Activated CD8-positive, alpha-beta memory T cell treated with anti-CD3 and anti-CD28 coated beads for 4 hours (primary cell): ENCODE data around the gene XRCC6.
"Not testable (repeated sequence)": the region's sequence is repeated elsewhere in the genome, so short reads cannot be mapped to it uniquely, and the experiment has no call there.

Source experiments
- DNase-seq, 2 donors: peaks; one replicate each; pipeline ENCODE4 v3.0.0-alpha.2; 2020; ENCODE audit warnings: low read depth in 2 of 2

XRCC6 gene

GRCh38 chr22:41621099-41621910, at the start of gene XRCC6:
TSS of gene XRCC6 (plus strand) at chr22:41621295. CDS start at chr22:41622005, 710 bp downstream.
- DNase-seq, result peak; percentile 99 to 100

GRCh38 chr22:41571786-41572185, 49.3 kb upstream of the XRCC6 start:
- DNase-seq, result no peak

DNA sequence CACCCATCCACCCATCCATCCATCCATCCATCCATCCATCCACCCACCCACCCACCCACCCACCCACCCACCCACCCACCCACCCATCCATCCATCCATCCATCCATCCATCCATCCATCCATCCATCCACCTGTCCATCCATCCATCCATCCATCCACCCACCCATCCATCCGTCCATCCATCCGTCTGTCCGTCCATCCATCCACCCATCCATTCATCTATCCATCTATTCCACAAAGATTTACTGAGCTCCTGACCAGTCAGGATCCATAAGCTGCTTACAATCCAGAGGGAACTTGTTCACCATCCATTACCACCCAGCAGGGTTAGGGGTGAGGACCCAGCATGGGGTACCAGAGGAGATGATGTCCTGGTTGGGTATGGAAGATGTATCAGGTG, 48.8 kb upstream of the XRCC6 start:
- not testable (repeated sequence) for DNase-seq

DNA sequence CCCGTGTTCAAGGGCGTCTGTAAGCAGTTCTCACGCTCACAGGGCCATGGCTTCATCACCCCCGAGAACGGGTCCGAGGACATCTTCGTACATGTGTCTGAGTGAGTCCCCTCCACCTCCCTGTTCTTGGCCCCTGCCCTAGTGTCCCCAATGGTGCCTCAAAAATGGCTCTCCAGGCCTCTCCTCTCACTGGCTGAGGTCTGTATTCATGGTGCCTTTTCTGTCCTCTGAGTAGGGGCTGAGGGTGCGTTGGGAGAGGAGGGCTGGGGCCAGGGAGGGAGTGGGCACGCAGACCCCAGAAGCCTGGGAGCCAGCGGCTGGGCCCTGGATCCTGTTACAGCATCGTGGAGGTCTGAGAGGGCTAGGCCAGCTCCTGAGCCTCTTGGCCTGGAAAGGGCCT, 47.4 kb upstream of the XRCC6 start:
- no peak for DNase-seq

DNA sequence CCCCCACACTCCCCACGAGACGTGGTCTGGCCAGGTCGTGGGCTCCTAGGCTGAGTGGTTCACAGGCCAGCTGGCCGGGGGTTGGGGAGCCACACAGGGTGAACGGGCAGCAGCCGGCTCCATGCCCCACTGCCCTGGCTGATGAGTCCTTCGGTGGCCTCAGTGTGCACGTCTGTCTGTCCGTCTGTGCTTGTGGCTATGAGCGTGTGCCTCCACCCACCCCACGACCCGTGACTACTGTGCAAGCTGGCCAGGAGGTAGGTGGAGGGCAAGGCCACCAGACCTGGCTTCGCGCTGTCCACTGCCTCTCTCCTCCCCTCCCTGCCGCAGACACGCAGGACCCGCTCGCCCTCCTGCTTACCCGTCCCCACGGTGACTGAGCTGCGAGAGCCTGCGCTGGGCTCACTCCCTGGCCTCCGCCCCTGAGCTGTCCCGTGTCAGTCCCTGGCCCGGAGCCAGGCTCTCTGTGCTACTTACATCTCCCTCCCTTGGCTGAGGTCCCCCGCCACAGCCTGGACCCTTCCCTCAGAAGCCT, 46.2 kb upstream of the XRCC6 start:
- no peak for DNase-seq

GRCh38 chr22:41575533-41575932, 45.6 kb upstream of the XRCC6 start:
- DNase-seq, result no peak

DNA sequence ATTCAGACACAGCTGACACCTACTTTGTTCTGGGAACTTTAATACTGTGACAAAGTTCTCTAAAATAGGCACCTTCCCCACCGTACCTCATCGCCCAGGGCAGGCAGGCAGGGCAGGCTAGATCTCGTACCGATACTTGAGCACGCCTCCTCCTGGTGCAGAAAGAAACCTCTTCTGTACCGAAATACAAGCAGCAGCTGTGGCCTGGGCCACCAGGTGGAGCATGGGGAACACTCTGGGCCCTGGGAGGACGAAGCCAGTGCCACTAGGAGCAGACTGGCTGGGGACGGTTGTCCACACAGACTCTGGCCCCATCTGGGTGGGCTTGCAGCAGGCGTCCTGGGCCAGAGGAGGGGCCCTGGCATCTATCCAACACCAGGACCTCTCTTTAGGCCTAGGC, 44.2 kb upstream of the XRCC6 start:
- no peak for DNase-seq

DNA sequence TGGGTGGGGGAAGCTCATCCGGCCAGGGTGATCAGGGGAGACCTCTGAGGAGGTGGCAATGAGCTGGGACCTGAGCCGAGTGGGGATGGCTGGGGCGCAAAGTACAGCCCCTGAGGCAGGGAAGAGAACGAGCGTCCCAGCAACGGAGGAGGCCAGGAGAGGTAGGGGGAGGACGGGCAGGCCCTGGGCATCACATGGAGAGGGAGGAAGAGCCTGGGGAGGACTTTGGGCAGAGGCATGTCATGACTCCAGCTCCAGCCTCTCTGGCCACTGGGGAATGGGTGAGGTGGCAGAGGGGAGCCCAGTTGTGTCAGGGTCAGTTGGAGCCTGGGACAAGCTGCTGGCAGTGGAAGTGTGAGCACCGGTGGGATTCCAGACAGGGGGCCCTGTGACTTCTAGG, 43.0 kb upstream of the XRCC6 start:
- no peak for DNase-seq

DNA sequence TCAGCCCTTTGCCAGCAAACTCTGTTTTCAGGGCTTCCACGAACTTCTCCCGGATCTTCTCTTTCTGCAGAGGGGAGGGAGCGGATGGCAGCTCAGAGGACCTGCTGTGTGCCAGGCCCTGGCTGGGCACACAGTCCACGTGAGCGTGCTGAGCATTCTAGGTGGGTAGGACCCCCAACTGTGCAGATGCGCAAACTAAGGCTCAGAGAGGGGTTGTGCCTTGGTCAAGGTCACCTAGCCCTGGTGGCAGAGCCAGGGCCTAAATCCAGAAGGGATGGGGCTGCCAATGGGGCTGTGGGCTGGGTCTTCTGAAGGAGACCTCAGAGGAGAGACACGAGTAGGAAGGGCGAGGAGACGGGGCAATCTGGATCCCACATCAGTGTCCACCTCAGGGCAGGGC, 42.3 kb upstream of the XRCC6 start:
- DNase-seq, result no peak

DNA sequence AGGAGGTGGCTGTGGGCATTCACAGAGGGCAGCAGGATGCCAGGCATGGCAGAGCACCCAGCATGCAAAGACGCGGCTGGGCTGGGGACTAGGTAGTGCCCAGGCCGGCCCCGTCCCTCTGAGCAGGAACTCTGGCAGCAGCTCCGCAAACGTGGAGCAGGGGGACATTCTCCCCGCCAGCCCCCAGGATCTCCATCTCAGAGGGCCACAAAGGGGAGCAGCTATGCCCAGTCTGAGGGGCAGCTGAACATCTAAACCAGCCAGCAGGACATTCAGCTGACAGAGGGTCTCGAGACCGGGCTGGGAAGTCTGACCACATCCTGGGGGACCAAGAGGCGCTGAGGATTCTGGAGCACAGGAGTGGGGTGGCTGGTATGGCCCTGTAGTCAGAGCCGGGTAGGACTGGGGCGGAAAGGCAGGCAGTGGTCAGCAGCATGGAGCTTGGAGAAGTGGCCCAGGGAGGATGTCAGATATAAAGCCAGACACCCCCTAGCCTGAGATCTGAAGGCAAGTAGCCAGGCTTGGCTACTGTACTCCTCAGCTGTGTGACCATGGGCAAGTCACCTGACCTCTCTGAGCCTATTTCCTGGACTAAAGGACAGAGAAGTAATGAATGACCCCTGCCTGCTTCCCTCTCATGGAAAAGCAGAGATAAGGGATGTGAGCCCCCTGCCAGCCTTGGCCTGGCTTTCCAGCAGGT, 41.6 kb upstream of the XRCC6 start:
- no peak for DNase-seq

- DNase-seq, result no peak
These were observed 41.1 kb upstream of the XRCC6 start for GRCh38 chr22:41579997-41580355.

DNA sequence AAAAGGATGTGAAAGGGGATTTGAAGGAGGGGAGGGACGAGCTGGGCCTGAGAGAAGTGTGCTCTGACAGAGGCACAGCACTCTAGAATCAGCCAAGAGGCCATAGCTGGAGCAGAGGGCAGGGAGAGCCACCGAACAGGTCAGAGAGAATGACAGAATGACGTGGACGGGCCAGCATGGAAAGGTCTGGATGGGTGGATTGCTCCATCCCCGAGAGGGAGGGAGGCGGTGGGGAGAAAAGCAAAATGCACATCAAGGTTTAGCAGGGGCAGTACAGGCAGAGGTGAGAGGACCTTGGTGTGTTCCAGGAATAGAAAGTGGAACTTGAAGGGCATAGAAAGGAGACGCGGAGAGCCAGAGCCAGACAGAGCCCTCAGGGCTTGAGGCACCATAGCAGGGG, 38.4 kb upstream of the XRCC6 start:
- no peak for DNase-seq

GRCh38 chr22:41584881-41585280, 36.2 kb upstream of the XRCC6 start:
- DNase-seq, result no peak

DNA sequence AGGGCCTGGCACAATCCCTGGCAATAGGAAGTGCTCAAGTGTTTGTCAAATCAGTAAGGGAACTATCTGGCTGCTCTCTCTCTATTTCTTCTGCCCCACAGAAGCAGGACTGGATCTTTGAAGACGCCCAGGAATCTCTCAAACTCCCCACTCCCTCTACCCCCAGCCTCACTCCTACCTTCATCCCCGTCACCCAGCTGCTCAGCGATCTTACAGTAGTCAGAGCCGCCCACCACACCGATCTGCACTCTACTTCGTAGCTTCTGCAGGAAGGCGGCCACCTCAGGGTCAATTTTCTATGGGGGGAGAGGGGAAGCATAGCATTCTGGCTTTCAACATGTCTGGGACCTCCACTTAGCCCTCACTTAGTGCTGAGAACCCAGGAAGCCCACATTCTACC, 35.2 kb upstream of the XRCC6 start:
- no peak for DNase-seq

DNA sequence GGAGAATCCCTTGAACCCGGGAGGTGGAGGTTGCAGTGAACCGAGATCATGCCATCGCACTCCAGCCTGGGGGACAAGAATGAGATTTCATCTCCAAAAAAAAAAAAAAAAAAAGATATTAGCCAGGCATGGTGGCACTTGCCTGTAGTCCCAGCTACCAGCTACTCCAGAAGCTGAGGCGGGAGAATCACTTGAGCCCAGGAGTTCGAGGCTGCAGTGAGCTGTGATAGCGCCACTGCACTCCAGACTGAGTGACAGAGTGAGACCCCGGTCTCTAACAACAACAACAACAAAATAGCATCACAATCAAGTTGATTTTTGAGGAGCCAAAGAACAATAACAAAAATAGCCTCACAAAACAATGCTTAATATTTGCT, 33.8 kb upstream of the XRCC6 start:
- no peak for DNase-seq

- DNase-seq, result peak; percentile 100
These were observed 31.5 kb upstream of the XRCC6 start, which contains the start of gene PMM1 for GRCh38 chr22:41589391-41590241. TSS of gene PMM1 (minus strand) at chr22:41589840. CDS start at chr22:41589805, 35 bp downstream.

DNA sequence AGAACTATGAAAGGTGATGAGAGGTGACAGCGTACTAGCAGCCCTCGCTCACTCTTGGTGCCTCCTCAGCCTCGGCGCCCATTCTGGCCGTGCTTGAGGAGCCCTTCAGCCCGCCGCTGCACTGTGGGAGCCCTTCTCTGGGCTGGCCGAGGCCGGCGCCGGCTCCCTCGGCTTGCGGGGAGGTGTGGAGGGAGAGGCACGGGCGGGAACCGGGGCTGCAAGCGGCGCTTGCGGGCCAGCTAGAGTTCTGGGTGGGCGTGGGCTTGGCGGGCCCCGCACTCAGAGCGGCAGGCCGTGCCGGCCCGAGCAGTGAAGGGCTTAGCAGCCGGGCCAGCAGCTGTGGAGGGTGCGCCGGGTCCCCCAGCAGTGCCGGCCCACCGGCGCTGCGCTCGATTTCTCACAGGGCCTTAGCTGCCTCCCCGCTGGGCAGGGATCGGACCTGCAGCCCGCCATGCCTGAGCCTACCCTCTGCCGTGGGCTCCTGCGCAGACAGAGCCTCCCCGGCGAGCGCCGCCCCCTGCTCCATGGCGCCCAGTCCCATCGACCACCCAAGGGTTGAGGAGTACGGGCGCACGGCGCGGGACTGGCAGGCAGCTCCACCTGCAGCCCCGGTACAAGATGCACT, 27.6 kb upstream of the XRCC6 start:
- DNase-seq, result not testable (repeated sequence)

GRCh38 chr22:41595703-41596102, 25.4 kb upstream of the XRCC6 start:
- DNase-seq, result no peak

DNA sequence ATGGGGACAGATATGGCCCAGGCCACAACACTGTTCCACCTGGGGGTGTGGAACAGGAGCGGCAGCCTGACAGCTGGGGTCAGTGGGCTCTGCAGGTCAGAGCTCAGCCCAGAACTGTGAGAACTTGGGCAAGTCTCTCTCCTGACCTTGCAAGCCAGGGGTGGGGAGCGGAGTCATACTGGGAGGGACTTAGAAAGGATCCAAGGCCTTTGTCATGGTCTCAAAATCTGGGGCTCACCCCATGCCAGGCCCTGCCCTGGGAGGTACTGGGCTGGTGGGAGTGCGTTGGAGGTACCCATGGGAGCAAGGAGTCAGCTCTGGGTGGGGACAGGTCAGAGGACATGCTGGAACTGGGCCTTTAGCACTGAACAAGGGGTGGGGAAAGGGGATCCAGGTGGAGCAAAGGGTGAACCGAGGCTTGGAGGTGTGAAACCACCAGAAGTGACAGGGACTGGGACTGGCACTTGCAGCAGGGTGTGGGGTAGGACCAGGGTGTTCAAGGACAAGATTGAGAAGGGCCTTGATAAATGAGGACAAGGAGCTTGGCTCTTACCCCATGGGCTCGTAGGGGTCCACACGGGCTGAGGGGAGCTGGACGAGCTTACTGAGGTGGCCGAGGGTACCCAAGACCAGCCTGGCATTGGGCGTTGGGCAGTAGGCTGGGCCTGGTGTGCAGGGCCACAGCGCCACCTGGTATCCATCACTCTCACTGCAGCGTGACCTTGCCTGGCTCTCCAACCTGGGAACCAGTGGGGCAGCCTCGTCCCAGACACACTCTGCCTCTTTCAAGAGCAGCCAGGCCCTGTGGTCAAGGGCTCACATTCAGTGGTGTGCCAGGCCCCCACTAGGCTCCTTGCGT, 24.1 kb upstream of the XRCC6 start:
- DNase-seq, result no peak

DNA sequence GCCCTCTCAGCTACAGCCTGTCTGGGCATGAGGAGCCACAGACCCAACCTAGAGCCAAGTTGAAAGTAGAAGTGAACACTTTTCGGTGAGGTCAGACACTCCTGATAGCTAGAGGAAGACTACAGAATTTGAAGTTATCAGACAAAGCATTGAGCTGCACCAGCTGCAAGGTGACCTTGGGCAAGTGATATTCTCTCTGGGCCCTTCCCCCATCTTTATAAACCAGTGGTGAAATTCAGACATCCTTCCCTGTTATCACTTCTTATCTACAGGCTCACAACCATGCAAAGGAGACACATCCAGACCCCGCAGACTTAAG, 23.5 kb upstream of the XRCC6 start:
- DNase-seq, result no peak

GRCh38 chr22:41598081-41598480, 23.0 kb upstream of the XRCC6 start:
- DNase-seq, result no peak
